ENCODE data around the gene PDGFRA.

The PDGFRA gene

GRCh38 chr4:54228961-54229501, at the start of gene PDGFRA:
TSS of gene PDGFRA (plus strand) at chr4:54229293. CDS start at chr4:54258769, 29,476 bp downstream.
- DNase-seq (ENCODE audit: low read depth): no peak

GRCh38 chr4:54184581-54184980, 44.5 kb upstream of the PDGFRA start:
- no peak for DNase-seq (ENCODE audit: low read depth)

GRCh38 chr4:54185044-54185780, 43.9 kb upstream of the PDGFRA start:
- DNase-seq (ENCODE audit: low read depth): no peak

- no peak for DNase-seq (ENCODE audit: low read depth)
Measured at GRCh38 chr4:54185866-54186265, 43.2 kb upstream of the PDGFRA start.

GRCh38 chr4:54186371-54186770, 42.7 kb upstream of the PDGFRA start:
- no peak for DNase-seq (ENCODE audit: low read depth)

GRCh38 chr4:54187148-54187547, 41.9 kb upstream of the PDGFRA start:
- no peak for DNase-seq (ENCODE audit: low read depth)

- DNase-seq (ENCODE audit: low read depth): no peak
Measured at GRCh38 chr4:54189140-54189539, 40.0 kb upstream of the PDGFRA start.

- DNase-seq (ENCODE audit: low read depth): no peak
Measured at GRCh38 chr4:54192811-54193210, 36.3 kb upstream of the PDGFRA start.

- no peak for DNase-seq (ENCODE audit: low read depth)
Measured at GRCh38 chr4:54197926-54198325, 31.2 kb upstream of the PDGFRA start.

- no peak for DNase-seq (ENCODE audit: low read depth)
Measured at GRCh38 chr4:54199919-54200318, 29.2 kb upstream of the PDGFRA start.

GRCh38 chr4:54209617-54210016, 19.5 kb upstream of the PDGFRA start:
- no peak for DNase-seq (ENCODE audit: low read depth)

GRCh38 chr4:54213001-54213400, 16.1 kb upstream of the PDGFRA start:
- DNase-seq (ENCODE audit: low read depth): no peak

GRCh38 chr4:54213761-54214160, 15.3 kb upstream of the PDGFRA start:
- no peak for DNase-seq (ENCODE audit: low read depth)

- no peak for DNase-seq (ENCODE audit: low read depth)
Measured at GRCh38 chr4:54215379-54216077, 13.6 kb upstream of the PDGFRA start.

- peak; percentile 17 for DNase-seq (ENCODE audit: low read depth)
Measured at GRCh38 chr4:54217642-54218495, 11.2 kb upstream of the PDGFRA start.

GRCh38 chr4:54218736-54219135, 10.4 kb upstream of the PDGFRA start:
- no peak for DNase-seq (ENCODE audit: low read depth)

GRCh38 chr4:54224996-54225597, 4.0 kb upstream of the PDGFRA start:
- DNase-seq (ENCODE audit: low read depth): no peak

- DNase-seq (ENCODE audit: low read depth): no peak
Measured at GRCh38 chr4:54225598-54226403, 3.3 kb upstream of the PDGFRA start.

GRCh38 chr4:54226404-54227255, 2.5 kb upstream of the PDGFRA start:
- DNase-seq (ENCODE audit: low read depth): no peak

Data from activated T-helper 1 cell treated with Interleukin-2 at 50 U/mL for 16 hours (primary cell).